Measurements from ENCODE around the gene TMEM200A.

DNA sequence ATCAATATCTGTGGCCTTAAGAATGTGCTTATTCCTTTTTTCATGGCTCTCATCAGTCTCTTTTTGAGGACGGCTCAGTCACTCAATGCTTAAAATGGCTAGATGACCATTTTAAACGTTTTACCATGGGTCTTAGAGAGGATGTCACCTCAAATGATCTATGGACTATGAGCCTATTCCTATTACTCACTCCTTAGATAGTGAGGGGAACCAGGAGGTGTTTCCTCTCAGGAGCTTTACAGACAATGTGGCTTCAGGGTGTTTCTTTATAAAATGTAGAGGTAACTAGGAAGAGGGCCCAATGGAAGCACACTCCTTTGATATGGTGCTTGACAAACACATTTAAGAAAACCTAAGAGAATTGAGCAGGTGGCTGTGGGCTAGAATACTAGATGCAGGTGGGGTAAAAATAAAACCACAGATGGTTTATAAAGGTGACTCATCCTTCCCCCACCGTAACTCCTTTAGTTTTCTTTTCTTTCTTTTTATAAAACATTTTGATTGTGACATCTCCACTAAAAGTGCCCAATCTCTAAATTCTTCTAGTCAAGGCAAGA, 1.5 kb upstream of the TMEM200A start:
- TF ChIP-seq CTCF (IDR thresholded peaks at IDR 0.05 in 8 of 11, conservative IDR thresholded peaks at IDR 0.05 in 3 of 11) (no peak), POLR2A (IDR thresholded peaks at IDR 0.05) (no peak)

All from spleen (tissue), 7 donors.